ENCODE measurements around the gene RHD. TPM values are rescaled to one million over a fixed set of nuclear protein-coding genes. Genes with fewer than 3 reads are reported as not detected.
"Not testable (repeated sequence)": the region's sequence is repeated elsewhere in the genome, so short reads cannot be mapped to it uniquely, and the experiment has no call there.

The RHD gene
- total RNA-seq, 4 donors from 2014 or later: not detected

DNA sequence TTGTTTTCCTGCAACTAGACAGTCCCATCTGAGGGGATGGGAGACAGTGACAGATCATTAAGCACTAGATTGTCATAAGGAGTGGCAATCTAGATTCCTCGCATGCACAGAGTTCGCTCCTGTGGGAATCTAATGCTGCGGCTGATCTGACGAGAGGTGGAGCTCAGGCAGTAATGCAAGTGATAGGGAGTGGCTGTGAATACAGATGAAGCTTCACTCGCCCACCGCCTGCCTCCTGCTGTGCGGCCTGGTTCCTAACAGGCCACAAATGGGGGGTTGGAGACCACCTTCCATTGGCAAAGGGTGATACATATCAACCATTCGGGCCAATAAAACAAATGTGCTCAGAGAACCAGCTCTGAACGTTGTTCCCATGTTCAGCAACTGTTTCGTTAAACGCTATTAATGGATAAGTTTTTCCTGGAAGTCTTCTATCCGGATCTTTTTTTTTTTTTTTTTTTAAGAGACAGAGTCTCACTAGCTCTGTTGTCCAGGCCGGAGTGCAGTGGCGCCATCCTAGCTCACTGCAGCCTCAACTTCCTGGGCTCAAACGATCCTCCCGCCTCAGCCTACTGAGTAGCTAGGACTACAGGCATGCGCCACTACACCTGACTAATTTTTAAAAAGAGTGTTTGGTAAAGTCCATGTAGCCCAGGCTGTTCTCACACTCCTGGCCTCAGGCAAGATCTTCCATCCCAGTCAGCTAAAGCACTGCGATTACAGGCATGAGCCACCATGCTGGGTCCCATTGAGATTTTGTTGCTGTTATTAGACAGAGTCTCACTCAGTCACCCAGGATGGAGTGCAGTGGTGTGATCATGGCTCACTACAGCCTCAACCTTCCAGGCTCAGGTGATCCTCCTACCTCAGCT lies 16.4 kb upstream of the RHD start:
- WGBS: 82% methylated on average over 18 of the region's 18 CpGs
- no peaks in the 10 kb centered on the region for H3K27me3 ChIP-seq
- no peaks in the 10 kb centered on the region for H3K36me3 ChIP-seq
- no peak for DNase-seq (ENCODE audit: low spot score in 2 of 2)
- no peak for TF ChIP-seq POLR2AphosphoS5 (IDR thresholded peaks at IDR 0.05)
- TF ChIP-seq POLR2A (IDR thresholded peaks at IDR 0.05): no peak
- TF ChIP-seq EP300 (IDR thresholded peaks at IDR 0.05): no peak
- TF ChIP-seq, protein P1, sequence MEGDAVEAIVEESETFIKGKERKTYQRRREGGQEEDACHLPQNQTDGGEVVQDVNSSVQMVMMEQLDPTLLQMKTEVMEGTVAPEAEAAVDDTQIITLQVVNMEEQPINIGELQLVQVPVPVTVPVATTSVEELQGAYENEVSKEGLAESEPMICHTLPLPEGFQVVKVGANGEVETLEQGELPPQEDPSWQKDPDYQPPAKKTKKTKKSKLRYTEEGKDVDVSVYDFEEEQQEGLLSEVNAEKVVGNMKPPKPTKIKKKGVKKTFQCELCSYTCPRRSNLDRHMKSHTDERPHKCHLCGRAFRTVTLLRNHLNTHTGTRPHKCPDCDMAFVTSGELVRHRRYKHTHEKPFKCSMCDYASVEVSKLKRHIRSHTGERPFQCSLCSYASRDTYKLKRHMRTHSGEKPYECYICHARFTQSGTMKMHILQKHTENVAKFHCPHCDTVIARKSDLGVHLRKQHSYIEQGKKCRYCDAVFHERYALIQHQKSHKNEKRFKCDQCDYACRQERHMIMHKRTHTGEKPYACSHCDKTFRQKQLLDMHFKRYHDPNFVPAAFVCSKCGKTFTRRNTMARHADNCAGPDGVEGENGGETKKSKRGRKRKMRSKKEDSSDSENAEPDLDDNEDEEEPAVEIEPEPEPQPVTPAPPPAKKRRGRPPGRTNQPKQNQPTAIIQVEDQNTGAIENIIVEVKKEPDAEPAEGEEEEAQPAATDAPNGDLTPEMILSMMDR (IDR thresholded peaks at IDR 0.05): no peak
- no peaks in the 10 kb centered on the region for H3K9me3 ChIP-seq
- H3K4me3 ChIP-seq: no peak overlapping the region
- no peaks in the 10 kb centered on the region for H3K4me1 ChIP-seq
- no peak overlapping the region for H3K27ac ChIP-seq

DNA sequence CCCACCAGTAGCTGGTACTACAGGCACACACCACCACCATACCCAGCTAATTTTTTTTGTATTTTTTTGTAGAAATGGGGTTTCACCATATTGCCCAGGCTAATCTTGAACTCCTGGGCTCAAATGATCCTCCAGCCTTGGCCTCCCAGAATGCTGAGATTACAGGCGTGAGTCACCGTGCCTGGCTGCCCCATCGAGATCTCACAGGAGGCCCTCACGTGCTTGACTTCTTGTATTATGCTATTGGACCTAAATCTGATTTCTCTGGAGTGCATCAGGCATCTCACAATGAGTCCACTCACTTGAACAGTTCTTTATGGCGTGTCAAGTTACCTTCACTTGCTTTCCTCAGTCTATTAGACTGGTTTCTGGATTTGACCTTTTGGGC lies 15.7 kb upstream of the RHD start:
- Histone ChIP-seq H3K27me3 (no peaks in the 10 kb centered on the region), H3K27ac (no peak overlapping the region), H3K9me3 (no peaks in the 10 kb centered on the region), H3K4me1 (no peaks in the 10 kb centered on the region), H3K36me3 (no peaks in the 10 kb centered on the region), H3K4me3 (no peak overlapping the region)
- TF ChIP-seq, protein P1 (IDR thresholded peaks at IDR 0.05): no peak
- TF ChIP-seq POLR2AphosphoS5 (IDR thresholded peaks at IDR 0.05) (no peak), POLR2A (IDR thresholded peaks at IDR 0.05) (no peak), EP300 (IDR thresholded peaks at IDR 0.05) (no peak)
- no peak for DNase-seq (ENCODE audit: low spot score in 2 of 2)
- WGBS: 96% methylated on average over 5 of the region's 5 CpGs

DNA sequence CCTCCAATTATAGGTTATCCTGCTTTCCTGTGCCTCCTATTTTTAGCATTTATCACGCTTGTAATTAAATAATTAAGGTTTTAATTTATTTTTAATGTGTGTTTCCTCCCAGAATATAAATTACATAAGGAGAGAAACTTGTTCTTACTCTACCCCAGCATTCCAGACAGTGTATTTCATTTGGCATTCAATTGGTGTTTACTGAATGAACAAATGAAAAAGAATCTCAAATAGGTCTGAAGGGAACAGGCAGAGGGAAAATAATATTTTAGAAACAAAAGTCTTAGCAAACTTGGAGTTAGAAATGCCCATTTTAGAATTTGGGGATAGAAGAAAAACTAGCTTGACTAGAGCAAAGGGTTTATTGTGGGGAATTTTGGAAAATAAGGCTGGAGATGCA lies 15.1 kb upstream of the RHD start:
- TF ChIP-seq POLR2A (IDR thresholded peaks at IDR 0.05) (no peak), POLR2AphosphoS5 (IDR thresholded peaks at IDR 0.05) (no peak), EP300 (IDR thresholded peaks at IDR 0.05) (no peak)
- TF ChIP-seq, protein P1 (IDR thresholded peaks at IDR 0.05): no peak
- H3K4me1 ChIP-seq: no peaks in the 10 kb centered on the region
- H3K27me3 ChIP-seq: no peaks in the 10 kb centered on the region
- no peaks in the 10 kb centered on the region for H3K36me3 ChIP-seq
- H3K9me3 ChIP-seq: no peaks in the 10 kb centered on the region
- WGBS: 25% methylated on average over 1 of the region's 1 CpG
- H3K27ac ChIP-seq: no peak overlapping the region
- no peak for DNase-seq (ENCODE audit: low spot score in 2 of 2)
- no peak overlapping the region for H3K4me3 ChIP-seq

DNA sequence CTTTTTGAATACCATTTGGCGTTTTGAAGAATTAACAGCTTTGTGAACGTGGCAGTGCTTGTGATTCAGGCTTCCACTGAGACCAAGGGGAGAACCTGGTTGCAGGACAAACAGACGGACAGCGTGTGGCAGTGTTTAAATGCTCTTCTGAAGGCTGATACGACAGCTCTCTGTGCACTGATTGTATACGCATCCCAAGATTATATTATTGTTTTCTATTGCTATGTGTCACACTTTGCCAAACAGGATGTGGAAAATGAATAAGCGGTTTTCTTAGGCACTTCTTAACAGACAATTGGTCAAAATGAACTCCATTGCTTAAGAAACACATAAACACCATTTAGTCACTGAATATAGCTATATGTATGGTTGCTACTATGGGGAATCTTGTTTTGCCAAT lies 12.5 kb upstream of the RHD start:
- not testable (repeated sequence) for DNase-seq (ENCODE audit: low spot score in 2 of 2); H3K27ac ChIP-seq; H3K4me1 ChIP-seq; H3K27me3 ChIP-seq; H3K9me3 ChIP-seq; H3K36me3 ChIP-seq; H3K4me3 ChIP-seq
- WGBS: 45% methylated on average over 7 of the region's 7 CpGs

DNA sequence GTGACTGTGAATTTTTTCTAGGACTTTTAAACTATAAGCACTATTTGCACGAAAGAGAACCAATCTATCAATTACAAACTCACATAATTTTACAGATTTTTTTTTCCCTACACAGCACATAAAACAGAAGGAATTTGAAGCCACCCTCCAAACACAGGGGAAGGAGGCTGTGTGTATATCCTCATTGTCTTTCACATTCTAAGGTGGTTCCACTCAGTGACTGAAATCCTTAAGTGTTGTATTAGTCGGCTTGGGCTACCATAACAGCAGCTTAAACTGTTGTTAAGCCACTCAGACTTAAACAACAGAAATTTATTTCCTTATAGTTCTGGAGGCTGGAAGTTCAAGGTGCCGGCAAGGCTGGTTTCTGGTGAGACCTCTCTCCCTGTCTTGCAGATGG lies 12.0 kb upstream of the RHD start:
- not testable (repeated sequence) for H3K4me3 ChIP-seq; DNase-seq (ENCODE audit: low spot score in 2 of 2); H3K36me3 ChIP-seq; H3K27me3 ChIP-seq; H3K9me3 ChIP-seq; H3K4me1 ChIP-seq
- 85% methylated on average over 3 of the region's 3 CpGs for WGBS
- H3K27ac ChIP-seq: peak overlapping the region; percentile 10

DNA sequence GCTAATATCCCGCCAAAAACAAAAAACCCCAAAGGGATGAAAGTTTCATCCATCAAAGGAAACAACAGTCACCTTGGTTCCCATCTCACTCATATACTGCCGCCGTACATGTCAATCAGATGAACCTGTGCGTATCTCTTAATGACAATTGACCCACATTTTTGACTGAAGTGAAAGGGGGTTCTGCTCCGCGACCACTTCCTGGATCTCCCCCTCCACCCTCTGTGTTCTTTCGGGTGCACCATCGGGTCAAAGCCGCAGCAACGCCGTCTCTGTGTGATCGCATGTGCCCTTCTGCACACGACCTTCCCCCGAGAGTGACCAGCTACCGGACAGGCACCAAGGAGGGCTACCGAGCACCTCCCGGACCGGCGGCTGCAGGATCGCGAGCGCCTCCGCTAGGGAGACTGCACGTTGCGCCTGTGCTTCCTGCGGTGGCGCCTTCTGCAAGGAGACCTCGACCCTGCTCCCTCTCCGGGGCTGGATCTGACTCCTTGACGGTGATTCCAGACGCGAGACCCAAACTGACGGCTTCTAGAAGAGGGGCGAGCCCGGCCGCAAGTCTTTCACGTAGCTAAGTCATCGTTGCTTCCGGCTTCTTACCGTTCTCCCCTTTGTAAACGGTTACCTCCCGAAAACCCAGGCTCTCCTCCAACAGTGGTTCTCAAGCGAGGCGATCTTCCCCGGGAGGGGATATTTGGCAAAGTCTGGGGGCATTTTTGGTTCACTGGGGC lies 5.6 kb upstream of the RHD start:
- not testable (repeated sequence) for DNase-seq (ENCODE audit: low spot score in 2 of 2); H3K27ac ChIP-seq
- 0% methylated on average over 6 of the region's 45 CpGs for WGBS

DNA sequence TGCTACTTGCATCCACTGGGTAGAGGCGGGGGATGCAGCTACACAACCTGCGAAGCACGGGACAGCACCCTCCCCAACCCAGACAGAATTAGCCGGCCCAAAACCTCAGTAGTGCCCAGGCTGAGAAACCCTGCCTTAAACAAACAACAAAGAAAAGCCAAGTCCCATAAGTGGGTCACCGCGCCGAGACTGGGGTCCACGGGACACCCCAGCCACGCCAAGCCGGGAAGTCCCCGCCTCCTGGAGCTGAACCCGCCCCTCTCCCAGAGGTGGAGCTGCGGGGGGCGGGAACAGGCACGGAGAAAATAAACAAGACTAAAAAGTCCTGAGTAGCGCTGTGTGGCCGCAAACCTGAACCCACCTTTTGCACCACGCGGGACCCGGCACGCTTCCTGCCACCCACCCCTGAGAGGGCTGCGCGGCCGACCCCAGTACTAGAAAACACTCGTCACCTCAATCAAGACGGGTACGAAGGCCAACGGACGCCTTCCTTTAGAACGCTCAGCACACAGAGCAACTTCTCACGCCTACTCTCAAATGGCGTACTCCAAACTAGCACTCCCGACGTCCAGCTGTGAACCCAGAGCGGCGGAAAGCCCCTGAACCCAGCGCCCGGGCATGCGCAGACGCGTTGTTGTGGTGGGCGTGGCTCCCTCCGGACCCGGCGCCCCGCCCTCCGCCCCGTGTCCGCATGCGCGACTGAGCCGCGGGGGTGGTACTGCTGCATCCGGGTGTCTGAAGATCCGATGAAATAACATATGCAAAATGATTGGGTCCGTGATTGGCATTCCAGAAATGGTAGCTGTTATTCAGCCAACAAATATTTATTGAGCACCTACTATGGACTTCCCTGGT lies 4.8 kb upstream of the RHD start:
- Histone ChIP-seq H3K4me3 (peak overlapping the region; percentile 60), H3K27ac (peak overlapping the region; percentile 93)
- not testable (repeated sequence) for H3K36me3 ChIP-seq, H3K9me3 ChIP-seq, H3K4me1 ChIP-seq, H3K27me3 ChIP-seq
- peak; percentile 73 to 89 for DNase-seq (ENCODE audit: low spot score in 2 of 2)
- 0% methylated on average over 1 of the region's 56 CpGs for WGBS

More for the DNA sequence above, 5.6 kb upstream of the RHD start:
- H3K4me3 ChIP-seq: peak overlapping the region; percentile 60
- H3K36me3 ChIP-seq, H3K27me3 ChIP-seq, H3K4me1 ChIP-seq, H3K9me3 ChIP-seq: not testable (repeated sequence)

DNA sequence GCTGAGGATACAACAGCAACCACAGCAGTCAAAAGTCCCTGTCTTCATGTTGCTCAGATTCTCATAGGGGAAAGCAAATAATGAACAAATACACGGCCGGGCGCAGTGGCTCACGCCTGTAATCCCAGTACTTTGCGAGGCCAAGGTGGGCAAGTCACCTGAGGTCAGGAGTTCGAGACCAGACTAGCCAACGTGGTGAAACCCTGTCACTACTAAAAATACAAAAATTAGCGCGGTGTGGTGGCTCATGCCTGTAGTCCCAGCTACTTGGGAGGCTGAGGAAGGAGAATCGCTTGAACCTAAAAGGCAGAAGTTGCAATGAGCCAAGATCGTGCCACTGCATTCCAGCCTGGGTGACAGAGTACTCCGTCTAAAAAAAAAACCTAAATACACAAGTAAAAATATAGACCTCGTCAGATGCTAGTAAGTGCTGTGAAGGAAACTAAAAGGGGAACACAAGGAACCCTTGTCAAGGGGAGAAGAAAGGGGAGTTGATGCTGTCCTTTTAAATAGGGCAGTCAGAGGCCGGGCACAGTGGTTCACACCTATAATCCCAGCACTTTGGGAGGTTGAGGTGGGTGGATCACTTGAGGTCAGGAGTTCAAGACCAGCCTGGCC lies 4.1 kb upstream of the RHD start:
- Histone ChIP-seq H3K27ac (peak overlapping the region; percentile 93), H3K4me3 (peak overlapping the region; percentile 60)
- not testable (repeated sequence) for H3K9me3 ChIP-seq; H3K4me1 ChIP-seq; H3K27me3 ChIP-seq; H3K36me3 ChIP-seq; DNase-seq (ENCODE audit: low spot score in 2 of 2)
- WGBS: 41% methylated on average over 14 of the region's 14 CpGs

DNA sequence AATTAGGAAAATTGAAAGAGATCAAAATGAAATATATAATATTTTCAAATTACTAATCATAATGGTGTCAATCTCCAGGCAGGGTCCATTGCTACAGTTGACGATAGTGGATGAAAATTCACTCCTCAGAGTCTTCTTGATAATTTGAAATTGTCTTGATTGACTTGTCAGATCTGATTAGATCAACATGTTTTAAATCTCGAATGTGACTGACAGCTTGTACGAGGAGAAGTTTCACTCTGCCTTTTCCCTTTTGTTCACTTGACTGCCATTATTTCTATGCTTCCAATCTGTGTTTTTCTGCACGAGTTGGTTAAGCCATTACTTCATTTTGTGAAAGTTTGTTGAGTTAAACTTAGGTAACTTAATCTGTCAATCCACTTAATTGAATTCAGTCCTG lies 3.3 kb downstream of the RHD start:
- 73% methylated on average over 4 of the region's 4 CpGs for WGBS
- not testable (repeated sequence) for H3K4me1 ChIP-seq; H3K36me3 ChIP-seq; H3K27ac ChIP-seq; H3K27me3 ChIP-seq; H3K9me3 ChIP-seq; DNase-seq (ENCODE audit: low spot score in 2 of 2); H3K4me3 ChIP-seq
